Esophagus (tissue), 2 donors: Measurements from ENCODE around the gene SGIP1. TPM values are rescaled to one million over a fixed set of nuclear protein-coding genes. Genes with fewer than 3 reads are reported as not detected.

Source experiments
- H3K27ac ChIP-seq, 2 donors: one replicate each; pipeline ENCODE4 v1.5.1; 2013; ENCODE audit warnings: low read depth in 2 of 2, mild to moderate bottlenecking in 2 of 2, inconsistent platforms in 1 of 2, low read length in 1 of 2, moderate library complexity in 1 of 2
- H3K27me3 ChIP-seq, 2 donors: one replicate each; pipeline ENCODE4 v1.6.1; 2013; ENCODE audit warnings: low read length in 2 of 2, control low read depth in 1 of 2, mild to moderate bottlenecking in 1 of 2; ENCODE audit not compliant: insufficient read depth in 2 of 2, control insufficient read depth in 1 of 2
- H3K36me3 ChIP-seq, 2 donors: one replicate each; pipeline ENCODE4 v1.6.1; 2013; ENCODE audit warnings: low read length in 1 of 2; ENCODE audit not compliant: control insufficient read depth in 2 of 2, insufficient read depth in 2 of 2
- H3K4me1 ChIP-seq, 2 donors: one replicate each; pipeline ENCODE4 v1.6.1; 2013; ENCODE audit warnings: low read length in 1 of 2; ENCODE audit not compliant: control insufficient read depth in 2 of 2, insufficient read depth in 2 of 2
- H3K4me3 ChIP-seq, 2 donors: one replicate each; pipeline ENCODE4 v1.5.1; 2013; ENCODE audit warnings: low read length in 2 of 2, mild to moderate bottlenecking in 2 of 2, low read depth in 1 of 2, moderate library complexity in 1 of 2
- H3K9me3 ChIP-seq, 2 donors: one replicate each; pipeline ENCODE4 v1.6.1; 2013; ENCODE audit warnings: mild to moderate bottlenecking in 2 of 2, low read depth in 1 of 2, low read length in 1 of 2, moderate library complexity in 1 of 2; ENCODE audit not compliant: control insufficient read depth in 2 of 2, insufficient read depth in 1 of 2
- WGBS, 2 donors: extraction: QIAGEN DNeasy Blood & Tissue Kit; methylation state at CpG; one replicate each; pipeline ENCODE4 v1.1.7; 2013; 5-methylcytosine and 5-hydroxymethylcytosine counted together
- polyA plus RNA-seq, 2 donors: library from polyadenylated mRNA; stranded (reverse); fragments of 200-250 nt; gene quantifications; one replicate each; pipeline ENCODE4 v1.2.3, GENCODE V29; 2013
- donor health status: healthy with polysubstance abuse.
- donor health status: Bipolar disorder and iron deficiency.

Gene SGIP1
- polyA plus RNA-seq, 2 donors = 0.90 to 1.1 TPM

DNA sequence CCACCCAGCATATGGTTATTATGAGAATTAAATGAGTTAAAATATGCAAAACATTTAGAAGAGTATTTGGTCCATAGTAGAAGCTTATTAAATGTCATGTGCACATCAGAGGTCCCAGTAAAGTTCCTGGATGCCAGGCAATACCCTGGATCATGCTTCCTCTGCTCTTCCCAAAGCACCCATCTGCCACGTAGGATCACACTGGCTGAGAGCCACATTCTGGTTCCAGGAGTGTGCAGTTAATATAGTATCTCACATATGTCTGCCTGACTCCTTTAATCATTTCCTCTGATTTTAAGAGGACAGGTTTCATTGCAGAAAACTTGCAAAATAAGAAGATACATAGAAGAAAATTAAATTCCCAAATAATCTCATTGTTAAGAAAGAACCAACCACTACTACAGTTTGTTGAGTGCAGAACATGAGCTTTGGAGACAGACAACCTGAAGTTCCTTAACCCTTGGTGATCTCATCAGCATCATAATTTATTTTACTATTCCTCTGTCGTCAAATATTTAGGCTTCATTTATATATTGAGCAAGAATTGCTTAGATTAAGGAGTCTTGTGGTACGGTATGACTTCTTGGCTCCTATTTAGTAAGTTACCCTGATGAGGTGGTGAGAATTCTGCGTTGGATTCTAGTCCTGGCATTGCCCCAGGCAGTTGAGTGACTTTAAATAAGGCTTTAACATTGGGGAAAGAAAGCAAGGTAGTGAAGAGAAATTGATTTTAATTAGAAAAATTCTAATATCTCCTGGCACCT lies 12.3 kb downstream of the SGIP1 start:
- no peaks in the 10 kb centered on the region for H3K4me1 ChIP-seq
- H3K9me3 ChIP-seq = no peaks in the 10 kb centered on the region
- 50 to 52% methylated on average over 4 of the region's 4 CpGs for WGBS, 2 donors
- H3K27ac ChIP-seq = no peak overlapping the region
- no peaks in the 10 kb centered on the region for H3K27me3 ChIP-seq
- no peak overlapping the region for H3K4me3 ChIP-seq
- no peaks in the 10 kb centered on the region for H3K36me3 ChIP-seq

DNA sequence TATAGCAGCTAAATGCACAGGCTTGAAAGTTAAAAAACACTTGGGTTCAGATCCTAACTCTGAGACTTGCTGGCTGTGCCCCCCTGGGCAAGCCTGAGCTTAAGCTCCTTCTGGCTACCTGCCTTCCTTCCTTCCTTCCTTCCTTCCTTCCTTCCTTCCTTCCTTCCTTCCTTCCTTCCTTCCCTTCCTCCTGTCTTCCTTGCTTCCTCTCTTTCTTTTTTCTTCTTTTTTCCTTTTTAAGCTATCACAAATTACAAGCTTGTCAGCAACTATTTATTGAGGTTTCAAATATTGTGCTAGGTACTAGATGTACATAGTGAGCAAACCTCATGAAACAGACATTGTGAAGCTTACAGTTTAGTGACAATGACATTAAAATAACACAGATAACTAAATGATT lies 15.1 kb downstream of the SGIP1 start:
- H3K36me3 ChIP-seq = no peaks in the 10 kb centered on the region
- peaks cover 0 to 3% of the 10 kb centered on the region in 2 donors for H3K4me1 ChIP-seq
- H3K4me3 ChIP-seq = no peak overlapping the region
- H3K27ac ChIP-seq = no peak overlapping the region
- no peaks in the 10 kb centered on the region for H3K27me3 ChIP-seq
- H3K9me3 ChIP-seq = no peaks in the 10 kb centered on the region

DNA sequence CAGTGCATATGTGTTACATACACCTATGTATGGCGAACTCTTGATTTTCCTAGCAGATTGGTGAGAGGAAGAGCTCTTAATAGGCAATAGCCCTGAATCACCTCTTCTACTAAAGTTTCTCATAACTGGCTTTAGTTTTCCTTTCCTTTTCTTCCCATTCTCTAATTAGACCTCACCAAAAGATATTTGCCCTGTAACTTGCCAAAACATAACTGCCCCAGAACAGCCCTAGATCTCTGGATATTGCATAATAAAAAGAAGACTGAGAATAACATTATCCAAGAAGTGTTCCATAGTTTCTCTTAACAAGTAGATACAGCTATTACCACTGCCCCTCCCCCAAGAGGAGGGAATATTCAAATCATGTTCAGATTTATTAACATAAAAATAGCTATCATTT lies 16.3 kb downstream of the SGIP1 start:
- Histone ChIP-seq H3K27me3 (no peaks in the 10 kb centered on the region), H3K9me3 (no peaks in the 10 kb centered on the region), H3K4me3 (no peak overlapping the region), H3K36me3 (no peaks in the 10 kb centered on the region), H3K27ac (no peak overlapping the region), H3K4me1 (peaks cover 0 to 3% of the 10 kb centered on the region in 2 donors)
- WGBS, 2 donors = 92 to 94% methylated on average over 1 of the region's 1 CpG

DNA sequence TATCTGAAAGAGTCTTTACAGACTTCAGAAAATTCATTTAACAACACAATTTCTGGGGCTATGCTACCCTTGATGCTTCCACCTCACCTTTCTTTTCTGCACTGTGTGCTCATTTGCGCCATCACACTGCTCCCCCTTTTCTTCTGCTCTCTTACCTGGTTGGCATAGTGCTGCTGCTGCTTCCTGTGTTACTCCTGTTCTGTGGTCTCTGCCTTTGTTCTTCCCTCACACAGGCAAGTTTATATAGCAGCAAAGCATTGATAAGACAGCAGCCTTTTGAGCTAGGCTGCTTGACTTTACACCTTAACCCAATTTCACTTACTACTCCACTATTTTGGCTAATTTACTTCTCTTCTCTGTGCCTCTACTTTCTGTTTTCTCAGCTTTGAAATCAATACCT lies 18.3 kb downstream of the SGIP1 start:
- Histone ChIP-seq H3K4me1 (peaks cover 0 to 3% of the 10 kb centered on the region in 2 donors), H3K4me3 (no peak overlapping the region), H3K27ac (no peak overlapping the region), H3K36me3 (no peaks in the 10 kb centered on the region), H3K9me3 (no peaks in the 10 kb centered on the region), H3K27me3 (no peaks in the 10 kb centered on the region)
- WGBS, 2 donors = 86 to 90% methylated on average over 1 of the region's 1 CpG

DNA sequence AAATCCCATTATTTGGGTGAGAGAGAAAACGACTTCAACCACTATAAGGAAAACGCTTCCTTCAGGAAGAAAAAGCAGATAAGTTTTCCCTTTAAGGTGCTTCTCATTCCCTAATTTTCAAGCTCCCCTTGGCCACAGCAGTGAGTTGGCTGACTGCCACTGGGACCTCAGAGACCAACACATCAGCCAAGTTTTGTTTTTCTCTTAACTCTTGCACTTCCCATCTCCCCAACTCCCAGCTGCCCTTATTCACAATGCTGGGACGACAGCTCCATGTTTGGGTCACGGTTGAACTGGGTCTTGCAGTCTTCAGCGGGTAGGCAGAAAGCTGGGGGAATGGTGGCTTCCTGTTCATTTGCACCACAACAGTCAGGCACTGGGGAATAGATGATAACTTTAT lies 18.9 kb downstream of the SGIP1 start:
- peaks cover 0 to 3% of the 10 kb centered on the region in 2 donors for H3K4me1 ChIP-seq
- no peaks in the 10 kb centered on the region for H3K27me3 ChIP-seq
- no peaks in the 10 kb centered on the region for H3K36me3 ChIP-seq
- WGBS, 2 donors = 31 to 45% methylated on average over 5 of the region's 5 CpGs
- no peak overlapping the region for H3K4me3 ChIP-seq
- no peaks in the 10 kb centered on the region for H3K9me3 ChIP-seq
- no peak overlapping the region for H3K27ac ChIP-seq

DNA sequence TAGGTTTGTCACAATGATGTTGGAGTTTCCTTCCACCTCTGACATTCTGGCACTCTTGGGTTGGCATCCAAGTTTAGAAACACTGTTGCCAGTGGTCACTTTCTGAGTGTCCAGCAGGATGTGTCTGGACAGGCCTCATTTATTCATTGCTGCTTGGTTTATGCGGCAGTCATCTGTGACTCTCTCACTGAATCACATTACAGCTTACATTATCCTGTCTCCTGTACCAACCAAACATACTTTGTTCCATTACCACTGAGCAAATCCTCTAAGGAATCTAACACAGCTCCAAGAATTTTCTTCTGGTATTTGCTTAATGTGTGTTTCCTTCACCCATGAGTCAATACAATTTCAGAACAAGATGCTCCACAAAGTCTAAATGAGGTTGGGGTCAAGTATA lies 19.9 kb downstream of the SGIP1 start:
- no peaks in the 10 kb centered on the region for H3K9me3 ChIP-seq
- H3K36me3 ChIP-seq = no peaks in the 10 kb centered on the region
- WGBS, 2 donors = 76 to 77% methylated on average over 1 of the region's 1 CpG
- H3K27ac ChIP-seq = no peak overlapping the region
- H3K4me3 ChIP-seq = no peak overlapping the region
- H3K4me1 ChIP-seq = peaks cover 0 to 3% of the 10 kb centered on the region in 2 donors
- no peaks in the 10 kb centered on the region for H3K27me3 ChIP-seq

DNA sequence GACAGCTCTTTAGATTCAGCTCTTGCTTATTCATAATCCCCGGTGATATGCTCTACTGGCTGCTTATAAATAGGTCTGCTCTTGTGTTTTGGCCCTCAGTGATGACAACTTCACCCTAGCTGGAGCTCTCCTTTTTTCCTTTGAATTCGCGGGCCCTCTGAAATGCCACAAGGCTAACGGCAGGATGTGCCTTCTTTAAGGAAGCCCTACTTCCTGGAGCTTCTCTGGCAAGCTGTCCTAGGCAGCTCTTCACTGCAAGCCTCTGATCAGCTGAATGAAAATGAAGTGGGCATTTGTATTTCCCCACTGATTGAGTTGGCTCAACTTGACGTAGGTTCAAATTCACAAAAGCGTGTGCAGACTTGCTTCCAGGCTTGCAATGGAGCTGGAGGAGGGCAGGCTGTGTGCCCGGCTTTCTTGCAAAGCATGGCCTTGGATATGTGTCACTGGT lies 22.2 kb downstream of the SGIP1 start:
- H3K36me3 ChIP-seq = no peaks in the 10 kb centered on the region
- peaks cover 0 to 3% of the 10 kb centered on the region in 2 donors for H3K4me1 ChIP-seq
- H3K9me3 ChIP-seq = no peaks in the 10 kb centered on the region
- 41 to 50% methylated on average over 7 of the region's 7 CpGs for WGBS, 2 donors
- H3K4me3 ChIP-seq = no peak overlapping the region
- no peak overlapping the region for H3K27ac ChIP-seq
- no peaks in the 10 kb centered on the region for H3K27me3 ChIP-seq

DNA sequence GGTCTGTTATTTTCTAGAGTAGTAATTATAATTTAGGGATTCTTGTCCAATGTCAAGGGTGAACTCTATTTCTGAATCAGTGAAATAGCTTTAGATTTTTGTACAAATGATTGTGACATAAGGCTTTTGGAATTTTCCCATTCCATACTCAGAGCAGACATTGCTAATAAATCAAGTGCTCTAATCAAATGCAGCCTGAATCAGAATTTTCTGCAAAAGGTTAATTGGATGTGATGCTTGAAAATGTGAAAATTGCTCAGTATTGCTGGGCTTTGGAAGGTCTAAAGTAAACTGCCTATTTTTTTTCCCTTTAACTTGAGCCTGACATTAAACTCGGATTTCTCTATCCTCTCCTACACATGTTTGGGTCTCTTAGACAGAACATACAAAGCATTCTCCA lies 23.2 kb downstream of the SGIP1 start:
- Histone ChIP-seq H3K9me3 (no peaks in the 10 kb centered on the region), H3K4me1 (peaks cover 0 to 3% of the 10 kb centered on the region in 2 donors), H3K36me3 (no peaks in the 10 kb centered on the region), H3K4me3 (no peak overlapping the region), H3K27me3 (no peaks in the 10 kb centered on the region), H3K27ac (no peak overlapping the region)
- 59 to 68% methylated on average over 1 of the region's 1 CpG for WGBS, 2 donors

DNA sequence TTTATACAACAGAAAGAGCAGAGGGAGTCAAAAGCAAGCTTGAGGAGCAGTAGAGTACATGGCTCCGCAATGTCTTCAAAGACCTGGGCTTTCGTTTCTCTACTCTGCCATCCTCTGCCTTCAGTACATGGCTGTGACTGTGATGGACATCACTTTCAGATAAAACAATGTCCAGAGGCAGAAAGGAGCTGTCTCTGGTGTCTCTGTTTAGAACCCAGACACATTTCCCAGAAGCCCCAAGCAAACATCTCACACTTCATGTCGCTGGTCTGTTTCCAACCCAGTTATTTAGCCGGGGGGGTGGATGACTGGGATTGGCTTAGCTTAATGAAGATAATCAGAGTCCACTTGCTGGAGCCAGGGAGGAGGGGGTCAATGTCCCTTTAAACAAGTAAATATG lies 25.6 kb downstream of the SGIP1 start:
- H3K27ac ChIP-seq = no peak overlapping the region

DNA sequence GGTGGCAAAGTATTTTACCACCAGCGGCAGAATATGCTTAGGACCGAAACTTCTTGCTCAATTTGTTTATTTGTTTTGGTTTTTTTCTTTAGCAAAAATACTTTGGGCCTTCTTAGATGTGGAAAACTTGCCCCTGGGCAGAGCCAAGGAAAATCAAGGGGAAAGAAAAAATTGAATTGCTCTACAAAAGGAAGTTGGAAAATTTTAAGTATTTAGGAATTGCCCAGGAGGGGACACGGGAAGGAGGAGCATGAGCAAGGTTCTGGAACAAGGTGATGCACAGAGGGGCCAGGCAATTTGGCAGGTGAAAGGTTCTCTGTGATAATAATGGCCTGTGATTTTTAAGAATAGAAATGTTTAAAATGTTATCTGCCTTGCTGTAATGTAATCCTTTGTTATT lies 28.6 kb downstream of the SGIP1 start:
- no peaks in the 10 kb centered on the region for H3K4me1 ChIP-seq
- no peaks in the 10 kb centered on the region for H3K9me3 ChIP-seq
- no peaks in the 10 kb centered on the region for H3K36me3 ChIP-seq
- no peak overlapping the region for H3K4me3 ChIP-seq
- H3K27me3 ChIP-seq = no peaks in the 10 kb centered on the region
- WGBS, 2 donors = 60 to 66% methylated on average over 3 of the region's 3 CpGs
- H3K27ac ChIP-seq = no peak overlapping the region

More for the DNA sequence above, 25.6 kb downstream of the SGIP1 start:
- Histone ChIP-seq H3K4me3 (no peak overlapping the region), H3K27me3 (no peaks in the 10 kb centered on the region), H3K9me3 (no peaks in the 10 kb centered on the region), H3K36me3 (no peaks in the 10 kb centered on the region), H3K4me1 (no peaks in the 10 kb centered on the region)
- 88% methylated on average over 4 of the region's 4 CpGs for WGBS, 2 donors
